C4-2B (cell line): ENCODE measurements around the gene MCM8.

ENCODE experiments used
- H3K27ac ChIP-seq: fragments of 450-650 bp; 2 replicates; pipeline ENCODE4 v1.5.1; 2017
- CTCF ChIP-seq: fragments of 450-650 bp; conservative IDR thresholded peaks from 2 replicates; pipeline ENCODE4 v1.5.1; 2017; ENCODE audit warnings: mild to moderate bottlenecking
- ZFX ChIP-seq: fragments of 450-650 bp; IDR thresholded peaks from 2 replicates; pipeline ENCODE4 v1.6.1; 2017

MCM8 gene

GRCh38 chr20:5919626-5920544, 30.6 kb upstream of the MCM8 start:
- H3K27ac ChIP-seq, result no peak overlapping the region
- TF ChIP-seq ZFX, result no peak

GRCh38 chr20:5920581-5920980, 29.9 kb upstream of the MCM8 start:
- TF ChIP-seq CTCF, result no peak
- TF ChIP-seq ZFX, result no peak
- no peak overlapping the region for H3K27ac ChIP-seq

GRCh38 chr20:5923493-5923892, 27.0 kb upstream of the MCM8 start:
- TF ChIP-seq ZFX (no peak), CTCF (no peak)
- H3K27ac ChIP-seq, result no peak overlapping the region

- H3K27ac ChIP-seq, result no peak overlapping the region
- TF ChIP-seq CTCF, result no peak
- TF ChIP-seq ZFX, result no peak
Measured at GRCh38 chr20:5925551-5925950, 24.9 kb upstream of the MCM8 start.

GRCh38 chr20:5927749-5928462, 22.5 kb upstream of the MCM8 start:
- TF ChIP-seq CTCF, result no peak
- TF ChIP-seq ZFX, result no peak
- no peak overlapping the region for H3K27ac ChIP-seq

GRCh38 chr20:5928836-5929715, 21.4 kb upstream of the MCM8 start:
- TF ChIP-seq ZFX (no peak), CTCF (no peak)
- no peak overlapping the region for H3K27ac ChIP-seq

- TF ChIP-seq ZFX (no peak), CTCF (no peak)
- no peak overlapping the region for H3K27ac ChIP-seq
Measured at GRCh38 chr20:5931411-5931810, 19.0 kb upstream of the MCM8 start.
